Urothelium cell line (cell line): ENCODE results near the gene CTSA.

Experiments used
- DNase-seq: peaks from one replicate; pipeline ENCODE4 v3.0.0; 2011; ENCODE audit warnings: low spot score, mixed read lengths
- FAIRE-seq: peaks from 2 replicates; lab custom pipeline; 2011; peaks lifted over from hg19 to GRCh38; lab: Jason Lieb, UNC

CTSA gene

DNA sequence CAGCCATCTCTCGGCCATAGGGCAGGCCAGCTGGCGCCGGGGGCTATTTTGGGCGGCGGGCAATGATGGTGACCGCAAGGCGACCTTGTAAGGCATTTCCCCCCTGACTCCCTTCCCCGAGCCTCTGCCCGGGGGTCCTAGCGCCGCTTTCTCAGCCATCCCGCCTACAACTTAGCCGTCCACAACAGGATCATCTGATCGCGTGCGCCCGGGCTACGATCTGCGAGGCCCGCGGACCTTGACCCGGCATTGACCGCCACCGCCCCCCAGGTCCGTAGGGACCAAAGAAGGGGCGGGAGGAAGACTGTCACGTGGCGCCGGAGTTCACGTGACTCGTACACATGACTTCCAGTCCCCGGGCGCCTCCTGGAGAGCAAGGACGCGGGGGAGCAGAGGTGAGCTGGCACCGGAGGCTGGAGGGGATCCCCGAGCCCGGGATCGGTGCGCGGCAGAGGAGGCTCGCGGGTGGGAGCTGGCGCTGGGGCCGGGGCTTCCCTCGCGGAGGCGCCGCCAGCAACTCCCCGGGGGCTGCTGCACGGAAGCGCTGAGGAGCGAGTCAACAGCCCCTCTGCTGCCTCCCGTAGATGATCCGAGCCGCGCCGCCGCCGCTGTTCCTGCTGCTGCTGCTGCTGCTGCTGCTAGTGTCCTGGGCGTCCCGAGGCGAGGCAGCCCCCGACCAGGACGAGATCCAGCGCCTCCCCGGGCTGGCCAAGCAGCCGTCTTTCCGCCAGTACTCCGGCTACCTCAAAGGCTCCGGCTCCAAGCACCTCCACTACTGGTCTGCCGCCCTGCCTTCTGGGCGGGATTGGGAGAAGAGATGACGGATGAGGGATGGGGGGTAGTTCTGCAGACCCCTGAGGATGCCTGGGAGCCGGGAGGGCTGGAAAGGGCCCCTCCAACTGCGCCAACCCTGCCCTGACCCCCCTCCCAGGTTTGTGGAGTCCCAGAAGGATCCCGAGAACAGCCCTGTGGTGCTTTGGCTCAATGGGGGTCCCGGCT, at the start of gene CTSA, which contains the start of gene NEURL2:
CTSA (plus strand) TSS at position 351 of the 999 bp plus-strand sequence; CDS start at position 585, 234 bp downstream.
NEURL2 (minus strand) TSS at position 224 of the 999 bp plus-strand sequence; CDS start at position 7, 217 bp downstream.
- DNase-seq (peak; percentile 96), FAIRE-seq (no peak)

GRCh38 chr20:45841407-45842129, 49.6 kb upstream of the CTSA start:
- FAIRE-seq (no peak), DNase-seq (no peak)

DNA sequence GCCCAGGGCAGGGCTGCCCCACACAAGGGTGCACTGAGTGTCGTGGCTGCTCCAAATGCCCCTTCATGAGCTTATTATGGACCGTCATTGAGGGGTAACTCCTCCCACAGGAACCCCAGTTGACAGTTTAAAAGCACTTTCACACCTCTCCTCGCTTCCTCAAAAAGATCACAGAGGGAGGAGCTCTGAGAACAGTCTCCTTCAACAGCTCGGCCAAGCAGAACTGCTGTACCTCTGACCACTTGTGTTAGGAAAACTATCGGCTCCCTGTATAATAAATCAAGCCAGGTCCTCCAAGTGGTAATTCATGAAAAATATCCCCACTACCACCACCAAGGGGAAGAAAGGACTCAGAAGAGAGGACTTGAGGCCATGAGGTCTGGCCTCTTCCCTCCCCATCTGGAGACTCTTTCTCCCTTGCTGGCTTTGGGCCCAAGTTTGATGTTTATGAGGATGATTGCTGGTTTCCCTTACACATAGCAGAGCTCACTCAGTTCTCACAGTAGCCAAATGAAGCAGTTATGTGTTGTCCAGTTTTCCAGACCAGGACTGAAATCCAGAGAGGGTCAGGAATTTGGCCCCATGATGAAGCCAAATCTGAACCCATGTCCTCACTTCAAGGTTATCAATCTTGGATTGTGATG, 48.8 kb upstream of the CTSA start:
- no peak for DNase-seq
- no peak for FAIRE-seq

- no peak for FAIRE-seq
- no peak for DNase-seq
Measured at GRCh38 chr20:45843506-45843905, 47.6 kb upstream of the CTSA start.

DNA sequence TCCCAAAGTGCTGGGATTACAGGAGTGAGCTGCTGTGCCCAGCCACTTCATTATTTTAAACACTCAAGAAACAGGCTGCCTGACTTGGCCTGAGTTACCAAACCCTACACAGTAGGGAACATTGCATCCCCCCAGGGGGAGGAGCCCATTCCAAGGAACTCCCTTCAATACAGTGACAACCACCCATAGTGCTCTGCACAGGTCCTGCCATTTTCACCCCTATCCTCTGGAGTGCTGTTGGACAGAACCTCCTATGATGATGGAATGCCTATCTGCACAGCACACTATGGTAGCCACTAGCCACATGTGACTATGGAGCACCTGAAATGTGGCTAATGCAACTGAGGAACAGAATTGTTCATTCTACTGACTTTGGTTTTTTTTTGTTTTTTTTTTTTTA, 45.7 kb upstream of the CTSA start:
- no peak for DNase-seq
- no peak for FAIRE-seq

- no peak for DNase-seq
- FAIRE-seq, result no peak
Measured at GRCh38 chr20:45848421-45848820, 42.7 kb upstream of the CTSA start.

- FAIRE-seq (no peak), DNase-seq (no peak)
Measured at GRCh38 chr20:45848969-45849582, 42.1 kb upstream of the CTSA start.

GRCh38 chr20:45850238-45850637, 40.9 kb upstream of the CTSA start:
- FAIRE-seq, result no peak

GRCh38 chr20:45850926-45851325, 40.2 kb upstream of the CTSA start:
- DNase-seq, result no peak
- FAIRE-seq, result no peak

More at GRCh38 chr20:45850238-45850637, 40.9 kb upstream of the CTSA start:
- no peak for DNase-seq

GRCh38 chr20:45851501-45851900, 39.6 kb upstream of the CTSA start:
- DNase-seq (no peak), FAIRE-seq (no peak)

DNA sequence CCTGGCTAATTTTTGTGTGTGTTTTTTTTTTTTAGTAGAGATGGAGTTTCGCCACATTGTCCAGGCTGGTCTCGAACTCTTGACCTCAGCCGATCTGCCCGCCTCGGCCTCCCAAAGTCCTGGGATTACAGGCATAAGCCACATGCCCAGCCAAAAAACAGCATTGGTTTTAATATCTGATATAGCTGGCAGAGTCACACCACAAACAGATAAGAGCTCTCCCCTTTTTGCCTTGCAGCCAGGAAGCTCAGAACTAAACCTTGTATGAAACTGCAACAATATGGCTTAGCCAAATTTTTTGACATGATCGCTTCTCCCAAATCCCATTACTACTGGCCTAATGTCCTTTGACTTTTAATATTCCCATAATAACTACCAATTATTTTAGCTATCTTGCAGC, 38.8 kb upstream of the CTSA start:
- no peak for DNase-seq
- no peak for FAIRE-seq

- DNase-seq, result no peak
- no peak for FAIRE-seq
Measured at GRCh38 chr20:45853484-45853883, 37.7 kb upstream of the CTSA start.

DNA sequence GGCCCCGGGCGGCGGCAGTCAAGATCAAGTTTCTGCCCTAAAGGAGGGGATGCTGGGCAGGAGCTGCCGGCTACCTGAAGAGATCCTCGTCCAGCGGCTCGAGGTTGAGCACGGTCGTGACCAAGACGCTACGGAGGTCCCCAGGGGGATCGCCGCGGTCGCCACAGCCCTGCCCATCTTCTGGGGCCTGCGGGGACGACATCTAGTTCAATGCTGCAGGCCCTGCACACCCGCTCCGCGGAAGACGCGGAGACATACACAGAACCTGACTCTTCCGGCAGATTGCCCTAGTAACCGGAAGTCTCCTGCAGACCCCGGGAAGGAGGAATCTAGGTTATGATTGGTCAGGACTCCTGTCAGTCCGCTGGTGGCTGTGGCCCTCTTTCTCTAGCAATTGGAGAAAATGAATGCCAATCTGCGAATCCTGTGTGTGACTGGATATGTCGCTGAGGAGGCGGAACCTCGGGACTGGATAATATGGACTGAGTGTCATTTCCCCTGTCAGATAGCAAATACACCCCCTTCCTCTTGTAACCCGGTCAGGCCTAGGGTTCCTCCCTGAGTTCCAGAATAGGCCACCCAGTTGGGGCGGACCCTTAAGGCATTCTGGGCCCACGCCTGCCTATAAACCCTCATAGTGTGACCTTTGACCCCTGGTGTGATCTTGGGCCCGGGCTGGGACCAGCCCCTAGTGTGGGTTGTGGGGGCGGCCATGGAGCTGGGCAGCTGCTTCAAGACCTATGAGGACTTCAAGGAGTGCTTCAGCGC, 33.8 kb upstream of the CTSA start, which contains the start of the genes ACOT8 and ZSWIM3:
ACOT8 (minus strand) TSS at position 279 of the 768 bp plus-strand sequence; CDS start at position 202, 77 bp downstream.
ZSWIM3 (plus strand) TSS at position 501 of the 768 bp plus-strand sequence; CDS start at position 713, 212 bp downstream.
- FAIRE-seq (peak; percentile 42), DNase-seq (peak; percentile 100)

DNA sequence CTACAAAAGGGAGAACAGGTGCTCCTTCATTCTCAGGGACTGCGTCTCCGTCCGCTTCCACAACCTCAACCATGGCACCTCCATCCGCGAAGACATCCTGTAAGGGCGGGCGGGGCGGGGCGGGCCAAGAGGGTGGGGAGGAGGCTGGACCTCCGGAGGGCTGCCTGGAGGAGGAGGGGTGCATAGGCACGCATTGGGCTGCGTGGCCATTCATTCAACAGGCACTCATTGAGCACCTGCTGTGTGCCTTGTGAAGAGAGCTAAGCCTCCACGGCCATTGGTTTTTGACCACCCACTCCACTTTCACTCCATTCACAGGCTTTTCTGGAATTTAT, 33.3 kb upstream of the CTSA start:
- DNase-seq, result peak; percentile 32
- FAIRE-seq, result no peak

GRCh38 chr20:45859916-45860315, 31.2 kb upstream of the CTSA start:
- DNase-seq, result no peak
- FAIRE-seq, result no peak

- DNase-seq (no peak), FAIRE-seq (no peak)
Measured at GRCh38 chr20:45860560-45861220, 30.4 kb upstream of the CTSA start.

DNA sequence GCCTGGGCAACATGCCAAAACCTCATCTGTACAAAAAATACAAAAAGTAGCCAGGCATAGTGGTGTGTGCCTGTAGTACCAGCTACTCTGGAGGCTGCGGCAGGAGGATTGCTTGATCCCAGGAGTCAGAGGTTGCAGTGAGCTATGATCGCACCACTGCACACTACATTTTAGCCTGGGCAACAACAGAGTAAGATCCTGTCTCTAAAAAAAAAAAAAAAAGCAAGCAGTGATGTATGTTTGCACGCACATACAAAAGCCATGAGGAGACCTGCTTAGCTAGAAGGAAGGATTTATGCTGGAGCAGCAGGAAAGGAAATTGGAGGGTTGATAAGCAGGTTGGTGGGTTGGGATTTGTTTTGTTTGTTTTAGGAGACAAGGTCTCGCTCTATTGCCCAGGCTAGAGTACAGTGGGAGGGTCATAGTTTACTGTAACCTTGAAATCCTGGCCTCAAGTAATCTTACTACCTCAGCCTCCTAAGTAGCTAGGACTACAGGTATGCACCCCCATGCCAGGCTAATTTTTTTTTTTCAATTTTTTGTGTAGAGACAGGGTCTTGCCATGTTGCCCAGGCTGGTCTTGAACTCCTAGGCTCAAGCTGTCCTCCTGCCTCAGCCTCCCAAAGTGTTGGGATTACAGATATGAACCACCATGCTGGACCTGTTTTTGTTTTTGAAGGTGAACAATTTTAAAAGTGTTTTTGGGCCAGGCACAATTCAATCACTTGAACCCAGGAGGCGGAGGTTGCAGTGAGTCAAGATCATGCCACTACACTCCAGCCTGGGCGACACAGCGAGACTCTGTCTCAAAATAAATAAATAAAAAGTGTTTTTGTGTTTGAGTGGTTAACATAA, 29.7 kb upstream of the CTSA start:
- DNase-seq (no peak), FAIRE-seq (no peak)
